GM12872 (cell line): ENCODE measurements around the gene RPL38.

Experiments used
- TF ChIP-seq, protein P1 (sequence below): IDR thresholded peaks from 3 replicates; pipeline ENCODE4 v1.5.1; 2011; ENCODE audit warnings: low read depth, mild to moderate bottlenecking, low read length, moderate library complexity; ENCODE audit not compliant: insufficient read depth

RPL38 gene

DNA sequence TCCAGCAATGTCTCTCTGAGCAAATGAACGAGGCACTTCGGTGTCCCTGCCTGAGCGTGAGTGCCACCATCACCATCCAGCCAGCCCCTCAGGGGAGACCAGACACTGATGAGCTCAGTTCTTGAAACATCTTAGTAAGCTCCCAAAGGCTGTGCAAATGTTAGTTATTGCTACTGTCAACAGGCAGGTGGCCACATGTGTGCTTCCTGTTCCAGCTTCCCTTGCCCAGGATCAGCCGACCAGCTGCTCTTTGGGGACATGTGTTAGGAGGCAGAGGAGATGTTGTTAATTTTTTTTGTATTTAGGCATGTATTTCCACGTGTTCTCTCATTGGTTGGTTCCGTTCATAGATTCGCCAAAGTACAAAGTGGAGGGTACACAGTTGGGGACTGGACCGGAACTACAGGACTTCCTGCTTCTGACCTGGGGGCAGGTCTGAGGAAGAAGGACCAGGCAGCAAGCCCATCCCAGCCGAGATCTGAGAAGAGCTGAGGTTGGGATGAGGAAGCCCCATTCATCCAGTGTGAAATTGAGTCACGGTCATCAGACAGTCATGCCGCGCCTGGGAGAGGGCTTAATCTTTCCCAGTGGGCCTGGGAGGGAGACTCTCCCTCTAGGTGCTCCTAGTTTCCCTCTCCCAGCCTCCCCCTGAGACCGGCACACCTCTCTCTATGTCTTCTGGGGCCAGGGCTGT, 13.7 kb downstream of the RPL38 start:
- TF ChIP-seq, protein P1, sequence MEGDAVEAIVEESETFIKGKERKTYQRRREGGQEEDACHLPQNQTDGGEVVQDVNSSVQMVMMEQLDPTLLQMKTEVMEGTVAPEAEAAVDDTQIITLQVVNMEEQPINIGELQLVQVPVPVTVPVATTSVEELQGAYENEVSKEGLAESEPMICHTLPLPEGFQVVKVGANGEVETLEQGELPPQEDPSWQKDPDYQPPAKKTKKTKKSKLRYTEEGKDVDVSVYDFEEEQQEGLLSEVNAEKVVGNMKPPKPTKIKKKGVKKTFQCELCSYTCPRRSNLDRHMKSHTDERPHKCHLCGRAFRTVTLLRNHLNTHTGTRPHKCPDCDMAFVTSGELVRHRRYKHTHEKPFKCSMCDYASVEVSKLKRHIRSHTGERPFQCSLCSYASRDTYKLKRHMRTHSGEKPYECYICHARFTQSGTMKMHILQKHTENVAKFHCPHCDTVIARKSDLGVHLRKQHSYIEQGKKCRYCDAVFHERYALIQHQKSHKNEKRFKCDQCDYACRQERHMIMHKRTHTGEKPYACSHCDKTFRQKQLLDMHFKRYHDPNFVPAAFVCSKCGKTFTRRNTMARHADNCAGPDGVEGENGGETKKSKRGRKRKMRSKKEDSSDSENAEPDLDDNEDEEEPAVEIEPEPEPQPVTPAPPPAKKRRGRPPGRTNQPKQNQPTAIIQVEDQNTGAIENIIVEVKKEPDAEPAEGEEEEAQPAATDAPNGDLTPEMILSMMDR: no peak

GRCh38 chr17:74217888-74218287, 14.4 kb downstream of the RPL38 start:
- TF ChIP-seq, protein P1: no peak

DNA sequence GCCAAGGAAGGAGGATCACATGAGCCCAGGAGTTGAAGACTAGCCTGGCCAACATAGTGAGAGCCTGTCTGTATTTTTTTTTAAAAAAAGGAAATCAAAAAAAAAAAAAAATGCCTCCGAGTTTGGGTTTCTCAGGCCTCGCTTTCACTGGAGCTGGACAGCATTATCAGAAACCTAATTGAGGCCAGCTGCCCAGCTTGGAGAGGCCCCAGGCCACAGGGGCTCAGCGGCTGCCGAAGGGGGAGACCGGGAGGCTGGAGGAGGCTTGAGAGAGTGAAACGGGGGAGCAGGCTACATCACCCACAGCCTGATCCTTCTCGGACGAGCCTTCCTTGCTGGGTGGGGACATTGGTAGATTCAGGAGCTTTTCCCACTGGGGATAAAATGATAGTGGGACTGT, 15.0 kb downstream of the RPL38 start:
- TF ChIP-seq, protein P1: no peak

DNA sequence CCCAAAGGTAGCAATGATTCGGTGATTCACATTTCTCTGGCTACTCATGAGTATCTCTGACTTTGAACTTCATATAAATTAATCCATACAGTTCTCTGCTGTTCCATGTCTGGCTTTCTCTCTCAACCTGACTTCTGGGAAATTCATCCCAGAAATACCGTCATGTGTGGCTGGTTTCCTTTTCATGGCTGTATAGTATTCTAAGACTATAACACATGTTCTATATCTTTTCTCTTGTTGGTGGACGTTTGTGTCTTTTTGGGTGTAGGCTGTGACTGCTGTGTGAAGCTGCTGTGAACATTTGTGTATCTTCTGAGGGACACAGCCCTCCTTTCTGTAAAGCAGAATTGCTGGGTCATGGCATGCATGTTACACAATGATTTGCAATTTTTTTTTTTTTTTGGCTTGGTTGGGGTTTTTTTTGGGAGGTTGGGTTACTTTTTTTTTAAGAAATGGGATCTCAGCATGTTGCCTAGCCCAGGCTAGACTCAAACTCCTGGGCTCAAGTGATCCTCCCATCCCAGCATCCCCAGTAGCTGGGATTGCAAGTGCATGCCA, 16.2 kb downstream of the RPL38 start:
- TF ChIP-seq, protein P1: no peak

GRCh38 chr17:74220219-74220618, 16.7 kb downstream of the RPL38 start:
- TF ChIP-seq, protein P1: no peak

DNA sequence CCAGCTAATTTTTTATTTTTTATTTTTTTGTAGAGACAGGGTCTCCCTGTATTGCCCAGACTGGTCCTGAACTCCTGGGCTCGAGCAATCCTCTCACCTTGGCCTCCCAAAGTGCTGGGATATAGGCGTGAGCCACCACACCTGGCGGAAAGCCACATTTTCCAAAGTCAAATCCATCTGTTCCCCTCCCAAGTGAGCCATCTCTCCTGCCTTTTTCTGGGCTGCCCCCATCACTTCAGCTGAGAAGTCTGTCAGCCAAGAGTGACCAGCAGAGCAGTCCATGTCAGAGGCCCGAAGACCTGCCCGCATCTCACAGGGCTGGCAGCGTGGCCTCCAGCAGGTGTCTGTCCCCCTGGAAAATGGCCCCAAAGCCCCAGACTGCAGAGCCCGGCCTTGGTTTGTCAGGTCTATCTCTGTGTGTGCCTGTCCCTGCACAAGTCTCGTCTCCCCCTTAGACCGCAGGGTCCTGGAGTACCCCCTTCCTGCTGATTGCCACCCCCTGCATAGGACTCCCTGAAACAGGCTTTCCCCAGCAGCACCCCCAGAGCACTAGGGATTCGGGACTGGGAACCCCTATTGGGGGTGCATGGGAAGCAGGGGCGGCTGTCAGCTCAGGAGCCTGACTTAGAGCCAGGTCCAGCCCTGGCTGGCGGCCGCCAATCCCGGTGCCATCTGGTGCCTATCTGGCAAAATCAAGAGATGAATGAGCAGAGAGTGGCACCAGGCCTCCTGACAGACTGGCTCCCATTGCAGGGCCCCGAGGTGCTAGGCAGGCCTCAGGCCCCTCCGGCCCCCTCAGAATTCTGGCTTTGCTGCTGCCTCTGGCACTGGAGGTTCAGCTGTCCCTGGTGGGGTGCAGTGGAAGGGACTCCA, 17.7 kb downstream of the RPL38 start:
- TF ChIP-seq, protein P1: no peak

- TF ChIP-seq, protein P1: no peak
Measured at GRCh38 chr17:74222399-74222798, 18.9 kb downstream of the RPL38 start.
